KMS-11 (cell line): ENCODE data around the gene FMNL3.
"Not testable (repeated sequence)": the region's sequence is repeated elsewhere in the genome, so short reads cannot be mapped to it uniquely, and the experiment has no call there.

Source experiments
- H2AFZ ChIP-seq: fragments of 200-600 bp; sonication (generic); 2 replicates; pipeline ENCODE4 v1.6.1; 2016; ENCODE audit warnings: antibody characterized with exemption, mixed run types, low read depth
- H3K27ac ChIP-seq: fragments of 200-600 bp; sonication (generic); 2 replicates; pipeline ENCODE4 v1.6.1; 2016; ENCODE audit warnings: mild to moderate bottlenecking, mixed run types
- H3K27me3 ChIP-seq: fragments of 200-600 bp; sonication (generic); 2 replicates; pipeline ENCODE4 v1.6.1; 2017; ENCODE audit warnings: mild to moderate bottlenecking, low read depth, mixed run types, moderate library complexity; ENCODE audit not compliant: insufficient read depth
- H3K36me3 ChIP-seq: fragments of 200-600 bp; sonication (generic); 2 replicates; pipeline ENCODE4 v1.6.1; 2017; ENCODE audit warnings: mild to moderate bottlenecking, mixed run types; ENCODE audit not compliant: insufficient read depth
- H3K4me1 ChIP-seq: fragments of 200-600 bp; sonication (generic); 2 replicates; pipeline ENCODE4 v1.6.1; 2016; ENCODE audit warnings: mild to moderate bottlenecking, low read depth, mixed run types; ENCODE audit not compliant: poor library complexity, severe bottlenecking
- H3K4me2 ChIP-seq: fragments of 200-600 bp; sonication (generic); 2 replicates; pipeline ENCODE4 v1.7.0; 2016; ENCODE audit warnings: mild to moderate bottlenecking, mixed run types
- H3K4me3 ChIP-seq: fragments of 200-600 bp; sonication (generic); IDR thresholded peaks from 2 replicates; pipeline ENCODE4 v1.6.1; 2017; ENCODE audit warnings: low read depth, low read length, mixed read lengths; ENCODE audit not compliant: insufficient read depth
- H3K79me2 ChIP-seq: fragments of 200-600 bp; sonication (generic); 2 replicates; pipeline ENCODE4 v1.6.1; 2016; ENCODE audit warnings: low read depth, mixed run types; ENCODE audit not compliant: insufficient read depth
- H3K9ac ChIP-seq: fragments of 200-600 bp; sonication (generic); 2 replicates; pipeline ENCODE4 v1.6.1; 2016; ENCODE audit warnings: mild to moderate bottlenecking, mixed run types
- H4K20me1 ChIP-seq: fragments of 200-600 bp; sonication (generic); 2 replicates; pipeline ENCODE4 v1.6.1; 2016; ENCODE audit warnings: mild to moderate bottlenecking, mixed run types; ENCODE audit not compliant: insufficient read depth
- TF ChIP-seq, protein P1 (sequence below): fragments of 200-600 bp; sonication (generic); conservative IDR thresholded peaks from 2 replicates; pipeline ENCODE4 v1.6.1; 2017; ENCODE audit warnings: low read depth, mild to moderate bottlenecking, antibody characterized with exemption, low read length, moderate library complexity, mixed read lengths

Gene FMNL3

DNA sequence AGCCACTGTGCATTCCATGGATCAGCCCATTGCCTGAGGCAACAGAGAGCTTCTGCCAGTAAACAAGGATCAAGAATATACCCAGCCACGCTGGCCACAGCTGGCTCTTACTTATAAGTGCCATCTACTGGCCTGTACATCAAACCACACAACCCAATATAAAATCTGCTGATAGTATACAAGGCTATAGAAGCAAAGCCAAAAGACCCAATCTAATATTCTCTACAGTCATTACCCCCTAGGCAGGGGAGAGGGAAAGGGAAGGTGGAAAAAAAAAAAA is 97.4 kb downstream of the FMNL3 start:
- H3K79me2 ChIP-seq, result no peaks in the 10 kb centered on the region
- H3K36me3 ChIP-seq, result no peaks in the 10 kb centered on the region
- H3K4me3 ChIP-seq, result no peak overlapping the region
- no peaks in the 10 kb centered on the region for H3K4me1 ChIP-seq
- H3K9ac ChIP-seq, result no peak overlapping the region
- H3K27ac ChIP-seq, result no peak overlapping the region
- H2AFZ ChIP-seq, result no peak overlapping the region
- TF ChIP-seq, protein P1, sequence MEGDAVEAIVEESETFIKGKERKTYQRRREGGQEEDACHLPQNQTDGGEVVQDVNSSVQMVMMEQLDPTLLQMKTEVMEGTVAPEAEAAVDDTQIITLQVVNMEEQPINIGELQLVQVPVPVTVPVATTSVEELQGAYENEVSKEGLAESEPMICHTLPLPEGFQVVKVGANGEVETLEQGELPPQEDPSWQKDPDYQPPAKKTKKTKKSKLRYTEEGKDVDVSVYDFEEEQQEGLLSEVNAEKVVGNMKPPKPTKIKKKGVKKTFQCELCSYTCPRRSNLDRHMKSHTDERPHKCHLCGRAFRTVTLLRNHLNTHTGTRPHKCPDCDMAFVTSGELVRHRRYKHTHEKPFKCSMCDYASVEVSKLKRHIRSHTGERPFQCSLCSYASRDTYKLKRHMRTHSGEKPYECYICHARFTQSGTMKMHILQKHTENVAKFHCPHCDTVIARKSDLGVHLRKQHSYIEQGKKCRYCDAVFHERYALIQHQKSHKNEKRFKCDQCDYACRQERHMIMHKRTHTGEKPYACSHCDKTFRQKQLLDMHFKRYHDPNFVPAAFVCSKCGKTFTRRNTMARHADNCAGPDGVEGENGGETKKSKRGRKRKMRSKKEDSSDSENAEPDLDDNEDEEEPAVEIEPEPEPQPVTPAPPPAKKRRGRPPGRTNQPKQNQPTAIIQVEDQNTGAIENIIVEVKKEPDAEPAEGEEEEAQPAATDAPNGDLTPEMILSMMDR, result 0 out of 2 replicates have a peak, but pooled peaks have one; percentile 23
- H4K20me1 ChIP-seq, result no peaks in the 10 kb centered on the region
- H3K4me2 ChIP-seq, result no peak overlapping the region
- H3K27me3 ChIP-seq, result no peaks in the 10 kb centered on the region

DNA sequence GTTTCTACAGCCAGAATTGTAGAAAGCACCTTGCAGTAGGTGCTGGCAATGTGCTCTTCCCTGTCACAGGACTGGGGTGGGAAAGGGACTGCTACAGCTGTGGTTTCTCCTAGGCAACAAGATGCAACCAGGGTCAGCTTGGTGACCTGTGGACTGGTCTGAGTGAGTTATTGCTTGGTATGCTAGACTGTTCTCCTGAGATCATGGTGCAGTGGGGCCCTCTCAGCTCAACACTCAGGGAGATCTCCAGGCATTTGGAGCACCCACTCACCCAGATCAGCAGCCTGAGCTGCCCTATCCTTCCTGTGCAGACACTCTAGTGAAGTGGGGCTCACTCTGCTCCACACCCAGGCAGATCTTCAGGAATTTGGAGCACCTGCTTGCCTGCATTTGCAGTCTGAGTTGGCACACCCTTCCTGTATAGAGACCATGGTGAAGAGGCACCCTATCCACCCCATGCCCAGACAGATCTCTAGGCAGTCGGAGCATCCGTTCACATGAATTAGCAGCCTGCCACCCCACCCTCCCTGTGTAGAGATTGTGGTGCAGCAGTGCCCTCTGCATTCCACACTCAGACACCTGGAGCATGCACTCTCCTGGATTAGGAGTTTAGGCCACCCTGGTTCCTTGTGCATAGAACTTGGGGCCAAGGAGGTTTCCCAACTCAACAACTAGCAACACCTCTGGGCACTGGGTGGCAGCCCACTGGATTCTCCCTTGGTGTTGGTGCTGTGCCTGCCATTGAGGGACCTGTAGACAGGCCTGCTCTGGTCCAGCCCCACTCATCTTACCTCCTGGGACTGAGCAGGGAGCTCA is 97.9 kb downstream of the FMNL3 start:
- TF ChIP-seq, protein P1, result peak; percentile 32; the same call in 1 of the 2 replicates
- no peaks in the 10 kb centered on the region for H4K20me1 ChIP-seq
- H3K4me1 ChIP-seq, result no peaks in the 10 kb centered on the region
- H3K4me2 ChIP-seq, result no peak overlapping the region
- no peaks in the 10 kb centered on the region for H3K27me3 ChIP-seq
- no peaks in the 10 kb centered on the region for H3K79me2 ChIP-seq
- H3K9ac ChIP-seq, result no peak overlapping the region
- H3K27ac ChIP-seq, result no peak overlapping the region
- no peak overlapping the region for H3K4me3 ChIP-seq
- no peak overlapping the region for H2AFZ ChIP-seq
- H3K36me3 ChIP-seq, result no peaks in the 10 kb centered on the region

DNA sequence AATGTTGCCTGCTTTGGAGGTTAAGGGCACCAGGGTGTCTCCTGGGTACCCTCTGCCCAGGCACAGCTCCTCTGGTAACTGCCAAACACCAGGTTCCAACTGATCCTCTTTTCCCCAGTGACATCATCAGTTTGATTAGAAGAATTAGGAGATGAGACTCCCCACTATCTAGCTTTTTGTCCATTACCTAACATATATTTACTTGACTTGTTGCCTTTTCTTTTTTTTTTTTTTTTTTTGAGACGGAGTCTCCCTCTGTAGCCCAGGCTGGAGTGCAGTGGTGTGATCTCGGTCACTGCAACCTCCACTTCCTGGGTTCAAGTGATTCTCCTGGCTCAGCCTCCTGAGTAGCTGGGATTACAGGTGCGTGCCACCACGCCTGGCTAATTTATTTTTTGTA is 101.7 kb downstream of the FMNL3 start, which contains the start of gene FAM186B:
TSS of gene FAM186B (minus strand) at position 101 of the 400 bp plus-strand sequence. CDS start 162 bp downstream, outside the sequence.
- not testable (repeated sequence) for H3K36me3 ChIP-seq, H3K27ac ChIP-seq, H3K79me2 ChIP-seq, H3K4me2 ChIP-seq, H3K4me1 ChIP-seq, H3K4me3 ChIP-seq, H3K27me3 ChIP-seq, H3K9ac ChIP-seq, H2AFZ ChIP-seq, H4K20me1 ChIP-seq

DNA sequence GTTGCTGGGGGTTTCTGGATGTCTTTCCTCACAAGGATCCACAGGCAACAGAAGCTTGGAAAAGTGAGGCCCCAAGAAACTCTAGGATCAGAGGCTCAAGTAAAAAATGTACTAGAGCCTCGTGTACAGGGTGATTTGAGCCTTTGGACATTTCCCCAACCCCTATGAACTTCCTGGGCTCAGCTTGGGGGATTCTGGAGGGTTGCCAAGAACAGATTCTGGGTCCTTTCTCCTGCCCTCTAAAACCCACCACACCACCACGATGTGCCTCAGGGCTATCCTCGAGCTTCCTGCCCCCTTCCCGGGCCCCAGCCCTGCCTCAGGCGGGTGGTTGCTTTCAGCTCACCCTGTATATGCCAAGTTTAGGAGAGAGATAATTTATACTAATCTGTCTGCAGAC is 102.3 kb downstream of the FMNL3 start:
- Histone ChIP-seq H3K9ac (no peak overlapping the region), H3K4me1 (no peaks in the 10 kb centered on the region), H3K4me3 (no peak overlapping the region), H3K27ac (no peak overlapping the region), H3K36me3 (no peaks in the 10 kb centered on the region), H3K4me2 (no peak overlapping the region), H3K79me2 (no peaks in the 10 kb centered on the region), H2AFZ (no peak overlapping the region), H4K20me1 (no peaks in the 10 kb centered on the region), H3K27me3 (no peaks in the 10 kb centered on the region)
- TF ChIP-seq, protein P1, result no peak

DNA sequence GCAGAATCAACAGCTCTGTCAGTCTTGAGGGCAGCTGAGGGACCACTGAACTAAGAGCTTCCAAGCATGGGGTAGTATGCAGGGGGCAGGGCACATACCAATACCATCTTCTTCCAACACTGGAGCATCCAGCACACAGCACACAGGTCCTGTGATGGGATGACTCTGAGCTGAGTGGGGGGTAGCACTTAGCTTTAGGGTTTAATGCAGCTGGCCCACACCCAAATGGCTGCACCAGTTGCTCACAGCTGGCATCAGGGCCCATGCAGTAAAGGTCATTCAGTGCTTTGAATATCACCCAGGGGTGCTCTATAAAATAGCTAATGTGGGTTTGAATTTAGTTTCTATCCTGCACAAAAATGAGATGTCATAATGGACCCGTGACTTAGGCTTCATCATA is 103.5 kb downstream of the FMNL3 start:
- H3K79me2 ChIP-seq, result no peaks in the 10 kb centered on the region
- H2AFZ ChIP-seq, result no peak overlapping the region
- H4K20me1 ChIP-seq, result no peaks in the 10 kb centered on the region
- H3K36me3 ChIP-seq, result no peaks in the 10 kb centered on the region
- no peak overlapping the region for H3K4me2 ChIP-seq
- no peak overlapping the region for H3K4me3 ChIP-seq
- no peak overlapping the region for H3K9ac ChIP-seq
- no peaks in the 10 kb centered on the region for H3K27me3 ChIP-seq
- no peaks in the 10 kb centered on the region for H3K4me1 ChIP-seq
- TF ChIP-seq, protein P1, result no peak
- H3K27ac ChIP-seq, result no peak overlapping the region
